T follicular helper cell (primary cell): Measurements from ENCODE around the gene TTLL4.

Experiments used
- DNase-seq: peaks from one replicate; pipeline ENCODE4 v3.0.0-alpha.2; 2020; ENCODE audit warnings: low read depth

TTLL4 gene

GRCh38 chr2:218717262-218717661 is 6.6 kb downstream of the TTLL4 start:
- no peak for DNase-seq

GRCh38 chr2:218718058-218718457 is 7.4 kb downstream of the TTLL4 start:
- no peak for DNase-seq

GRCh38 chr2:218719457-218719856 is 8.8 kb downstream of the TTLL4 start:
- DNase-seq, result no peak

GRCh38 chr2:218720048-218721041 is 9.7 kb downstream of the TTLL4 start:
- no peak for DNase-seq

GRCh38 chr2:218721488-218721887 is 10.9 kb downstream of the TTLL4 start:
- DNase-seq, result no peak

GRCh38 chr2:218721934-218722333 is 11.3 kb downstream of the TTLL4 start:
- DNase-seq, result no peak

- DNase-seq, result no peak
Measured at GRCh38 chr2:218722419-218722818, 11.8 kb downstream of the TTLL4 start.

GRCh38 chr2:218722876-218723785 is 12.5 kb downstream of the TTLL4 start:
- DNase-seq, result no peak

GRCh38 chr2:218726004-218726574 is 15.5 kb downstream of the TTLL4 start:
- no peak for DNase-seq

GRCh38 chr2:218727502-218728165 is 17.0 kb downstream of the TTLL4 start:
- no peak for DNase-seq

- no peak for DNase-seq
Measured at GRCh38 chr2:218729640-218730039, 19.0 kb downstream of the TTLL4 start.

- DNase-seq, result no peak
Measured at GRCh38 chr2:218732052-218732760, 21.6 kb downstream of the TTLL4 start.

GRCh38 chr2:218732761-218733158 is 22.1 kb downstream of the TTLL4 start:
- no peak for DNase-seq

- no peak for DNase-seq
Measured at GRCh38 chr2:218733171-218734021, 22.8 kb downstream of the TTLL4 start.

- no peak for DNase-seq
Measured at GRCh38 chr2:218734190-218734975, 23.7 kb downstream of the TTLL4 start.

GRCh38 chr2:218736531-218736930 is 25.9 kb downstream of the TTLL4 start:
- no peak for DNase-seq

GRCh38 chr2:218743068-218743467 is 32.4 kb downstream of the TTLL4 start:
- DNase-seq, result no peak

GRCh38 chr2:218744615-218745014 is 34.0 kb downstream of the TTLL4 start:
- DNase-seq, result no peak

GRCh38 chr2:218745160-218745558 is 34.5 kb downstream of the TTLL4 start:
- DNase-seq, result no peak
